ENCODE measurements around the gene PFN3. TPM values are rescaled to one million over a fixed set of nuclear protein-coding genes. Genes with fewer than 3 reads are reported as not detected.

PFN3 gene
- total RNA-seq, 1 donor from 2014 or later: not detected

- Mint-ChIP-seq H3K9me3 (ENCODE audit: low read depth) (no peaks in the 10 kb centered on the region), H3K4me3 (ENCODE audit: low read depth) (no peak overlapping the region), H3K4me1 (ENCODE audit: low read depth) (peaks cover 1% of the 10 kb centered on the region), H3K36me3 (ENCODE audit: insufficient read depth) (no peaks in the 10 kb centered on the region), H3K27me3 (peaks cover 38% of the 10 kb centered on the region), H3K27ac (no peak overlapping the region)
- no peak for DNase-seq (ENCODE audit: low spot score, unreplicated experiment)
- no peak for TF ChIP-seq CTCF (IDR thresholded peaks at IDR 0.05; ENCODE audit: unreplicated experiment)
Measured at GRCh38 chr5:177388521-177389052, 11.9 kb downstream of the PFN3 start.

GRCh38 chr5:177387405-177387804 is 13.1 kb downstream of the PFN3 start:
- no peaks in the 10 kb centered on the region for H3K9me3 Mint-ChIP-seq (ENCODE audit: low read depth)
- no peaks in the 10 kb centered on the region for H3K36me3 Mint-ChIP-seq (ENCODE audit: insufficient read depth)
- H3K27me3 Mint-ChIP-seq: peaks cover 44% of the 10 kb centered on the region
- peaks cover 1% of the 10 kb centered on the region for H3K4me1 Mint-ChIP-seq (ENCODE audit: low read depth)
- no peak for TF ChIP-seq CTCF (IDR thresholded peaks at IDR 0.05; ENCODE audit: unreplicated experiment)
- DNase-seq (ENCODE audit: low spot score, unreplicated experiment): no peak
- peak overlapping the region; percentile 84 for H3K27ac Mint-ChIP-seq
- H3K4me3 Mint-ChIP-seq (ENCODE audit: low read depth): no peak overlapping the region

- DNase-seq (ENCODE audit: low spot score, unreplicated experiment): no peak
- no peak overlapping the region for H3K4me3 Mint-ChIP-seq (ENCODE audit: low read depth)
Measured at GRCh38 chr5:177386542-177386941, 13.9 kb downstream of the PFN3 start.

GRCh38 chr5:177385720-177386119 is 14.7 kb downstream of the PFN3 start:
- TF ChIP-seq CTCF (IDR thresholded peaks at IDR 0.05; ENCODE audit: unreplicated experiment): no peak
- Mint-ChIP-seq H3K4me1 (ENCODE audit: low read depth) (peaks cover 1% of the 10 kb centered on the region), H3K27ac (no peak overlapping the region), H3K4me3 (ENCODE audit: low read depth) (no peak overlapping the region), H3K9me3 (ENCODE audit: low read depth) (no peaks in the 10 kb centered on the region), H3K27me3 (peaks cover 50% of the 10 kb centered on the region), H3K36me3 (ENCODE audit: insufficient read depth) (no peaks in the 10 kb centered on the region)
- DNase-seq (ENCODE audit: low spot score, unreplicated experiment): no peak

More at GRCh38 chr5:177386542-177386941, 13.9 kb downstream of the PFN3 start:
- TF ChIP-seq CTCF (IDR thresholded peaks at IDR 0.05; ENCODE audit: unreplicated experiment): no peak
- H3K27ac Mint-ChIP-seq: no peak overlapping the region
- no peaks in the 10 kb centered on the region for H3K36me3 Mint-ChIP-seq (ENCODE audit: insufficient read depth)
- peaks cover 47% of the 10 kb centered on the region for H3K27me3 Mint-ChIP-seq
- H3K9me3 Mint-ChIP-seq (ENCODE audit: low read depth): no peaks in the 10 kb centered on the region
- peaks cover 1% of the 10 kb centered on the region for H3K4me1 Mint-ChIP-seq (ENCODE audit: low read depth)

GRCh38 chr5:177384134-177384533 is 16.3 kb downstream of the PFN3 start, which contains the start of gene SLC34A1:
TSS of gene SLC34A1 (plus strand) at chr5:177384434. CDS start at chr5:177385742, 1,308 bp downstream.
- no peak for TF ChIP-seq CTCF (IDR thresholded peaks at IDR 0.05; ENCODE audit: unreplicated experiment)
- H3K27me3 Mint-ChIP-seq: peaks cover 37% of the 10 kb centered on the region
- no peak within 1 kb of the TSS for H3K4me3 Mint-ChIP-seq (ENCODE audit: low read depth)
- no peak for DNase-seq (ENCODE audit: low spot score, unreplicated experiment)
- no peaks in the 10 kb centered on the region for H3K36me3 Mint-ChIP-seq (ENCODE audit: insufficient read depth)
- H3K27ac Mint-ChIP-seq: no peak within 1 kb of the TSS
- H3K4me1 Mint-ChIP-seq (ENCODE audit: low read depth): peaks cover 6% of the 10 kb centered on the region
- H3K9me3 Mint-ChIP-seq (ENCODE audit: low read depth): no peaks in the 10 kb centered on the region

Measured in progenitor cell of endocrine pancreas (in vitro differentiated cells).